GM23338 (cell line): Measurements from ENCODE around the gene RBL1. TPM values are rescaled to one million over a fixed set of nuclear protein-coding genes. Genes with fewer than 3 reads are reported as not detected.

Experiments
- ATAC-seq: fragments of 200-7000 bp; cut with Tn5 transposase; 3 replicates; pipeline ENCODE4 v1.9.1; 2020
- DNase-seq: peaks from one replicate; pipeline ENCODE4 v3.0.0-alpha.2; 2015; ENCODE audit warnings: low spot score
- H2AFZ ChIP-seq: fragments of 200-600 bp; sonication (generic); 2 replicates; pipeline ENCODE4 v1.8.0; 2016; ENCODE audit warnings: antibody characterized with exemption, mild to moderate bottlenecking, moderate library complexity
- H3F3A ChIP-seq: fragments of 200-600 bp; sonication (generic); replicated peaks from 2 replicates; pipeline ENCODE4 v1.8.0; 2017; ENCODE audit warnings: antibody characterized with exemption, mixed run types, low read depth
- H3K27ac ChIP-seq: fragments of 200-600 bp; sonication (generic); 2 replicates; pipeline ENCODE4 v1.6.1; 2016; ENCODE audit warnings: low read depth
- H3K27me3 ChIP-seq: fragments of 200-600 bp; sonication (generic); 2 replicates; pipeline ENCODE4 v1.8.0; 2016; ENCODE audit warnings: mild to moderate bottlenecking, mixed run types, moderate library complexity; ENCODE audit not compliant: insufficient read depth
- H3K36me3 ChIP-seq: fragments of 200-600 bp; sonication (generic); 2 replicates; pipeline ENCODE4 v1.8.0; 2016; ENCODE audit warnings: mild to moderate bottlenecking; ENCODE audit not compliant: insufficient read depth
- H3K4me1 ChIP-seq: fragments of 200-600 bp; sonication (generic); 2 replicates; pipeline ENCODE4 v1.8.0; 2016; ENCODE audit warnings: mild to moderate bottlenecking, moderate library complexity; ENCODE audit not compliant: insufficient read depth
- H3K4me2 ChIP-seq: fragments of 200-600 bp; sonication (generic); 2 replicates; pipeline ENCODE4 v1.7.1; 2017; ENCODE audit warnings: mixed run types
- H3K4me3 ChIP-seq: fragments of 200-600 bp; sonication (generic); 2 replicates; pipeline ENCODE4 v1.6.1; 2016; ENCODE audit warnings: mixed run types
- H3K79me2 ChIP-seq: fragments of 200-600 bp; sonication (generic); replicated peaks from 2 replicates; pipeline ENCODE4 v1.8.0; 2017; ENCODE audit warnings: mild to moderate bottlenecking; ENCODE audit not compliant: insufficient read depth
- H3K9me2 ChIP-seq: fragments of 200-600 bp; sonication (generic); 2 replicates; pipeline ENCODE4 v1.8.0; 2017; ENCODE audit not compliant: insufficient read depth
- H4K20me1 ChIP-seq: fragments of 200-600 bp; sonication (generic); replicated peaks from 2 replicates; pipeline ENCODE4 v1.8.0; 2017; ENCODE audit warnings: mild to moderate bottlenecking; ENCODE audit not compliant: insufficient read depth
- H3K27ac Mint-ChIP-seq: 2 replicates; pipeline ENCODE4 v1.8.0; 2020; ENCODE audit warnings: inconsistent platforms, mild to moderate bottlenecking, moderate library complexity, mixed read lengths
- H3K27me3 Mint-ChIP-seq: 3 replicates; pipeline ENCODE4 v1.8.0; 2022; ENCODE audit warnings: low read depth, mild to moderate bottlenecking, moderate library complexity, mixed read lengths, inconsistent platforms; ENCODE audit not compliant: insufficient read depth, poor library complexity
- H3K36me3 Mint-ChIP-seq: 3 replicates; pipeline ENCODE4 v1.8.0; 2021; ENCODE audit warnings: low read depth, mild to moderate bottlenecking, inconsistent platforms, moderate library complexity, mixed read lengths
- H3K4me1 Mint-ChIP-seq: 3 replicates; pipeline ENCODE4 v1.8.0; 2020; ENCODE audit warnings: mild to moderate bottlenecking, inconsistent platforms, mixed read lengths
- H3K4me3 Mint-ChIP-seq: 3 replicates; pipeline ENCODE4 v1.8.0; 2021; ENCODE audit warnings: moderate library complexity, mild to moderate bottlenecking, inconsistent platforms, mixed read lengths
- H3K9me3 Mint-ChIP-seq: 3 replicates; pipeline ENCODE4 v1.8.0; 2020; ENCODE audit warnings: moderate library complexity, mild to moderate bottlenecking, inconsistent platforms, mixed read lengths
- EZH2phosphoT487 ChIP-seq: fragments of 200-600 bp; sonication (generic); IDR thresholded peaks from one replicate; pipeline ENCODE4 v1.8.1; 2018; ENCODE audit warnings: antibody characterized with exemption; ENCODE audit not compliant: unreplicated experiment
- NANOG ChIP-seq: IDR thresholded peaks from 2 replicates; pipeline ENCODE4 v1.6.1; 2016; ENCODE audit warnings: antibody characterized with exemption, borderline replicate concordance
- REST ChIP-seq: IDR thresholded peaks from one replicate; pipeline ENCODE4 v1.6.1; 2018; ENCODE audit warnings: antibody characterized with exemption; ENCODE audit not compliant: unreplicated experiment
- ZNF462 ChIP-seq: fragments of 250-450 bp; sonication (Bioruptor Pico); IDR thresholded peaks from 2 replicates; pipeline ENCODE4 v1.5.0; 2020; ENCODE audit warnings: mild to moderate bottlenecking, moderate library complexity
- polyA plus RNA-seq: library from polyadenylated mRNA; unstranded; fragments of >200 nt; fragmentation: Nextera tagmentation; extraction: Ambion mirVana; gene quantifications from 2 replicates; pipeline ENCODE4 v1.2.1, GENCODE V29; 2016
- total RNA-seq: library from RNA; depleted of rRNA; stranded (reverse); fragments of >200 nt; shearing (Covaris generic); gene quantifications from 2 replicates; pipeline ENCODE4 v1.2.3, GENCODE V29; 2014
- TF ChIP-seq, protein P1 (sequence below), 2 experiments: fragments of 200-600 bp in 1 of 2; sonication (generic) in 1 of 2; conservative IDR thresholded peaks; 2 replicates each; pipeline versions ENCODE4 v1.5.1 to v1.6.1; 2016 to 2017; ENCODE audit warnings: antibody characterized with exemption in 2 of 2, low read depth in 2 of 2, mild to moderate bottlenecking in 2 of 2, moderate library complexity in 1 of 2

The RBL1 gene
- total and polyA plus RNA-seq, 2 experiments from 2014 or later: 6.4 to 12.6 TPM

DNA sequence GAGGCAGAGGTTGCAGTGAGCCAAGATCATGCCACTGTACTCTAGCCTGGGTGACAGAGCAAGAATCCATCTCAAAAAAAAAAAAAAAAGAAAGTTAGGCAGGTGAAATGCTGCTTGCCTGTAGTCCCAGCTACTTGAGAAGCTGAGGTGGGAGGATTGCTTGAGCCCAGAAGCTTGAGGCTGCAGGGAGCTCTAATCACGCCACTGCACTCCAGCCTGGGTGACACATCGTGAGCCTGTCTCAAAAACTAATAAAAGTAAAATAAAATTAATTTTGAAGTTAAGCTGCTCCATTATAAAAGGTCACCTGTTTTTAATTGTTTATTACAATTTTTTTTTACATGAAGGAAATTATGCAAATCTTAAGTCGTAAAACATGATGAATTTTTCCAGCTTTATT lies 121.1 kb downstream of the RBL1 start (continued):
- TF ChIP-seq ZNF462: no peak

DNA sequence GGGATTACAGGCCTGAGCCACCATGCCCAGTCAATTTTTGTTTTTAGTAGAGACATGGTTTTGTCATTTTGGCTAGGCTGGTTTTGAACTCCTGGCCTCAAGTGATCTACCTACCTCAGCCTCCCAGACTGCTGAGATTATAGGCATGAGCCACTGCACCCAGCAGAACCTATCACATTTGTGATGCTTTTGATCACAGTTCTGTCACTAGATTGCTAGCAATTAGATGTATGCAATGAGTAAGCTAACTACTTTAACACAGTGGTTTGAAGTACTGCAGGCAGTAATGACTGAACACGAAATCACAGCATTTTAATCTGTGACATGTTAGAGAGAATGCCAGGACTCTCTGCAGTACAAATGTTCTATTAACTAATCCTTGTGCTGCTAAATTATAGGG lies 124.7 kb downstream of the RBL1 start:
- ATAC-seq (no peak), DNase-seq (no peak)
- Histone ChIP-seq H3K36me3 (no peaks in the 10 kb centered on the region), H3K27ac (no peak overlapping the region), H2AFZ (no peak overlapping the region), H3K9me2 (no peaks in the 10 kb centered on the region), H3K79me2 (no peaks in the 10 kb centered on the region), H3F3A (no peaks in the 10 kb centered on the region), H3K27me3 (no peaks in the 10 kb centered on the region), H3K4me2 (no peak overlapping the region), H3K4me1 (0 out of 2 replicates have a peak, but pooled peaks cover 4% of the 10 kb centered on the region), H4K20me1 (no peaks in the 10 kb centered on the region), H3K4me3 (no peak overlapping the region)
- Mint-ChIP-seq H3K27me3 (peaks cover 4% of the 10 kb centered on the region), H3K9me3 (no peaks in the 10 kb centered on the region; the same call in 2 of the 3 replicates), H3K27ac (no peak overlapping the region), H3K36me3 (no peaks in the 10 kb centered on the region; the same call in 2 of the 3 replicates), H3K4me1 (peaks cover 4% of the 10 kb centered on the region; the same call in 1 of the 3 replicates), H3K4me3 (no peak overlapping the region)
- TF ChIP-seq REST (no peak), EZH2phosphoT487 (no peak), NANOG (no peak)
- TF ChIP-seq, protein P1, sequence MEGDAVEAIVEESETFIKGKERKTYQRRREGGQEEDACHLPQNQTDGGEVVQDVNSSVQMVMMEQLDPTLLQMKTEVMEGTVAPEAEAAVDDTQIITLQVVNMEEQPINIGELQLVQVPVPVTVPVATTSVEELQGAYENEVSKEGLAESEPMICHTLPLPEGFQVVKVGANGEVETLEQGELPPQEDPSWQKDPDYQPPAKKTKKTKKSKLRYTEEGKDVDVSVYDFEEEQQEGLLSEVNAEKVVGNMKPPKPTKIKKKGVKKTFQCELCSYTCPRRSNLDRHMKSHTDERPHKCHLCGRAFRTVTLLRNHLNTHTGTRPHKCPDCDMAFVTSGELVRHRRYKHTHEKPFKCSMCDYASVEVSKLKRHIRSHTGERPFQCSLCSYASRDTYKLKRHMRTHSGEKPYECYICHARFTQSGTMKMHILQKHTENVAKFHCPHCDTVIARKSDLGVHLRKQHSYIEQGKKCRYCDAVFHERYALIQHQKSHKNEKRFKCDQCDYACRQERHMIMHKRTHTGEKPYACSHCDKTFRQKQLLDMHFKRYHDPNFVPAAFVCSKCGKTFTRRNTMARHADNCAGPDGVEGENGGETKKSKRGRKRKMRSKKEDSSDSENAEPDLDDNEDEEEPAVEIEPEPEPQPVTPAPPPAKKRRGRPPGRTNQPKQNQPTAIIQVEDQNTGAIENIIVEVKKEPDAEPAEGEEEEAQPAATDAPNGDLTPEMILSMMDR (conservative IDR thresholded peaks at IDR 0.05; ENCODE audit: low read depth in 2 of 2): no peak
